MM.1S (cell line): Measurements from ENCODE around the gene APOL3.

ENCODE experiments used
- CTCF ChIP-seq: fragments of 300-600 bp; sonication (generic); IDR thresholded peaks from 2 replicates; pipeline ENCODE4 v1.5.1; 2016; ENCODE audit warnings: antibody characterized with exemption, low read length, mixed read lengths
- EZH2 ChIP-seq: fragments of 300-600 bp; sonication (generic); optimal IDR thresholded peaks from 2 replicates; pipeline ENCODE3; 2017; ENCODE audit warnings: low read depth, mild to moderate bottlenecking, antibody characterized with exemption, low read length, mixed read lengths

DNA sequence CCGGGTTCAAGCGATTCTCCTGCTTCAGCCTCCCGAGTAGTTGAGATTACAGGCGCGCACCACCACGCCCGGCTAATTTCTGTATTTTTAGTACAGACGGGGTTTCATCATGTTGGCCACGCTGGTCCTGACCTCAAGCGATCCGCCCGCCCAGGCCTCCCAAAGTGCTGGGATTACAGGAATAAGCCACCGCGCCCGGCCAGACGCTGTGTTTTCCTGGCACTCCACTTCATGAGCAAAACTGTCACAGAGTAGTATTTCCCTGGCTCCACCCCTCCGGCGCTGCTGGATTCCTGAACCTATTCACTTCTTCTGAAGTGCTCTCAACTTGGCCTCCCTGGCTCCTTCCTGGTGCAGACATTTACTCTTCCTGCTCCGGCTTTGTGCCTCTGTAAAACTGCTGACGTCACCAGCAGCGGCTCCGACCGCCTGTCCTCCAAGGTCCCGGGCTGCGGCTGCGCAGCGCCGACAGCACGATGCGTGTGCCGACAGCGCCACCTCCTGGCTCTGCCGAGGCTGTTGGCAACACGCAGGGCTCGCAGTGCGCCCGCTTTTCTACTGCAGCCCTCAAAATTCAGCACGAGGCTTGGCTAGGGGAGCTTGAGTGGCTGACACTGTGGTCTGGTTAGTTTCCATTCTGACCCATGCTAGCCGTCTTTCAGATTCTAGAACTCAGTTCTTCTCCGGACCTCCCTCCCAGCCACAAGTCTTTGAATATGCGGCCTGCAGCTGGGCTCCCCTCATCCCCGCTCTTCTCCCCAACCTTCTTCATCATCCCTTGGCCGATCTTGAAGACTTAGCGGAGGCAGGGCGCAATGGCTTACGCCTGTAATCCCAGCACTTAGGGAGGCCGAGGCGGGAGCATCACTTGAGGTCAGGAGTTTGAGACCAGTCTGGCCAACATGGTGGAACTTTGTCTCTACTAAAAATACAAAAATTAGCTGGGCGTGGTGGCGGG, 36.6 kb downstream of the APOL3 start:
- peak; percentile 97 for TF ChIP-seq CTCF
- no peak for TF ChIP-seq EZH2
